Aorta (tissue), 5 donors: ENCODE results near the gene KCNQ1. TPM values are rescaled to one million over a fixed set of nuclear protein-coding genes. Genes with fewer than 3 reads are reported as not detected.

ENCODE experiments used
- ATAC-seq: fragments of 200-7000 bp; cut with Tn5 transposase; one replicate; pipeline ENCODE4 v1.9.1; 2022; ENCODE audit warnings: moderate library complexity; ENCODE audit not compliant: low FRiP score
- DNase-seq, 2 donors: peaks; one replicate each; pipeline ENCODE4 v3.0.0-alpha.2; 2020
- H3K27ac ChIP-seq, 2 donors: one replicate each; pipeline ENCODE4 v1.5.1; 2013; ENCODE audit warnings: low read length in 2 of 2, mild to moderate bottlenecking in 2 of 2, moderate library complexity in 2 of 2, control low read depth in 1 of 2, inconsistent platforms in 1 of 2, low read depth in 1 of 2
- H3K27me3 ChIP-seq, 2 donors: one replicate each; pipeline ENCODE4 v1.6.1; 2013; ENCODE audit warnings: control low read depth in 1 of 2, low read length in 1 of 2, mild to moderate bottlenecking in 1 of 2, moderate library complexity in 1 of 2; ENCODE audit not compliant: insufficient read depth in 2 of 2, control insufficient read depth in 1 of 2
- H3K36me3 ChIP-seq, 2 donors: one replicate each; pipeline ENCODE4 v1.6.1; 2013; ENCODE audit warnings: control low read depth in 1 of 2, low read length in 1 of 2, mild to moderate bottlenecking in 1 of 2; ENCODE audit not compliant: insufficient read depth in 2 of 2, control insufficient read depth in 1 of 2
- H3K4me1 ChIP-seq, 2 donors: one replicate each; pipeline ENCODE4 v1.6.1; 2013; ENCODE audit warnings: low read length in 2 of 2, control low read depth in 1 of 2, mild to moderate bottlenecking in 1 of 2, moderate library complexity in 1 of 2; ENCODE audit not compliant: insufficient read depth in 2 of 2, control insufficient read depth in 1 of 2
- H3K4me3 ChIP-seq, 2 donors: one replicate each; pipeline ENCODE4 v1.5.1; 2013; ENCODE audit warnings: low read length in 2 of 2, control low read depth in 1 of 2, mild to moderate bottlenecking in 1 of 2
- H3K9me3 ChIP-seq: one replicate; pipeline ENCODE4 v1.6.1; 2013; ENCODE audit warnings: mild to moderate bottlenecking, low read length; ENCODE audit not compliant: control insufficient read depth
- WGBS, 2 donors: extraction: QIAGEN DNeasy Blood & Tissue Kit; methylation state at CpG; one replicate each; pipeline ENCODE4 v1.1.7; 2013; 5-methylcytosine and 5-hydroxymethylcytosine counted together
- intact Hi-C, 2 donors: fragments of 100-400 bp; cut with DNase I; formaldehyde crosslinking; loops; one replicate each; pipeline versions ENCODE4 v1.14.2 to v1.15.0; 2022
- polyA plus RNA-seq, 2 donors: library from polyadenylated mRNA; stranded (reverse); fragments of 200-250 nt; gene quantifications; one replicate each; pipeline ENCODE4 v1.2.3, GENCODE V29; 2013
- total RNA-seq, 2 donors: library from RNA; stranded (reverse); fragmentation: NEBNext Ultra II Directional; extraction: Animal tissue kit (Norgen Biotek cat#: 25700); gene quantifications; one replicate each; pipeline ENCODE4 v1.2.1, GENCODE V29; 2021
- donor health status: healthy with polysubstance abuse.
- donor health status: Bipolar disorder and iron deficiency.
- donor health status: DM: no; HTN: no; CAD: no.
- donor health status: DM: no; HTN: no; CAD: no.
- donor health status: DM: yes; HTN: yes; CAD: no.

The KCNQ1 gene
- total and polyA plus RNA-seq, 4 donors = 0.67 to 11.5 (median 5.8) TPM

DNA sequence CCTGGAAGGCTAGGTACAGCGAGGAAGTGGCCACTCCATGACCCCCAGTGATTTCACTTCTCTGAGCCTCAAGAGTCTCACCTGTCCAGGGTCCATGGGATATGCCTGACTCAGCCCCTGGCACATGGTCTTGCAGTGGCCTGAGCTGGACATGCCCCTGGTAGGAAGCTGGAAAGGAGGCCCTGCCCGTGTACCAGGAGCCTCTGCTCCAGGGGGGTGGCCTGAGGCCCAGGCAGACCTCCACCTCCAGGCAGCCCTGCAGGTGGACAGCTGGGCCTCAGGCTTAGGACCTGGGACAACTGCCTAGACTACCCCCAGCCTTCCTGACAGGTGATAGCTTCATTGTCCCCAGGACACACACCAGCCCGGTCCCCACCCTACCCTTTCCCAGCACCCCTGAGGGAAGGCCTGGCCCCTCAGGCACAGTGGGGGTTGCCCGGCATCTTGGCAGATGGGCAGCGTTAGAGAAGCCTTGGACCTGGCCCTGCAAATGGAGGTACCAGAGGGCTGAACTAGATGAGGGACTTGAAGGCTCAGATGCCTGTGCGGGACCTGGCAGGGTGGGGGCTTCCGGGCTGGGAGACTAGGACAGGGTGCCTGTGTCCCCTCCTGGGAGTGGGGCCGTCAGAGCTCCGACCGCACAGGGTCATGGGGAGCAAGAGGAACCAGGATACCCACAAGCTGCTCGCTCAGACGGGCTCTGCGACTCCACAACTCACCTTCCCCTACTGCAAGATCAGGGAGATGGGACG, 387.1 kb downstream of the KCNQ1 start:
- DNase-seq (peak in 1 of 2 donors; percentile 51), ATAC-seq (no peak)
- Histone ChIP-seq H3K27ac (no peak overlapping the region), H3K36me3 (no peaks in the 10 kb centered on the region), H3K27me3 (no peaks in the 10 kb centered on the region), H3K4me1 (no peaks in the 10 kb centered on the region), H3K9me3 (no peaks in the 10 kb centered on the region), H3K4me3 (no peak overlapping the region)
- intact Hi-C loops = no loop called here
- WGBS, 2 donors = 93 to 98% methylated on average over 14 of the region's 14 CpGs

GRCh38 chr11:2832533-2833020, 387.8 kb downstream of the KCNQ1 start:
- Histone ChIP-seq H3K9me3 (no peaks in the 10 kb centered on the region), H3K27me3 (no peaks in the 10 kb centered on the region), H3K4me3 (no peak overlapping the region), H3K27ac (no peak overlapping the region), H3K4me1 (no peaks in the 10 kb centered on the region), H3K36me3 (no peaks in the 10 kb centered on the region)
- ATAC-seq (no peak), DNase-seq (peak in 1 of 2 donors; percentile 52)
- intact Hi-C loops = no loop called here
- 82 to 83% methylated on average over 8 of the region's 8 CpGs for WGBS, 2 donors

GRCh38 chr11:2833051-2833715, 388.4 kb downstream of the KCNQ1 start:
- Histone ChIP-seq H3K4me1 (no peaks in the 10 kb centered on the region), H3K27me3 (no peaks in the 10 kb centered on the region), H3K36me3 (no peaks in the 10 kb centered on the region), H3K9me3 (no peaks in the 10 kb centered on the region), H3K4me3 (no peak overlapping the region), H3K27ac (no peak overlapping the region)
- intact Hi-C loops = no loop called here
- ATAC-seq = no peak
- DNase-seq = no peak
- 90 to 91% methylated on average over 14 of the region's 14 CpGs for WGBS, 2 donors

DNA sequence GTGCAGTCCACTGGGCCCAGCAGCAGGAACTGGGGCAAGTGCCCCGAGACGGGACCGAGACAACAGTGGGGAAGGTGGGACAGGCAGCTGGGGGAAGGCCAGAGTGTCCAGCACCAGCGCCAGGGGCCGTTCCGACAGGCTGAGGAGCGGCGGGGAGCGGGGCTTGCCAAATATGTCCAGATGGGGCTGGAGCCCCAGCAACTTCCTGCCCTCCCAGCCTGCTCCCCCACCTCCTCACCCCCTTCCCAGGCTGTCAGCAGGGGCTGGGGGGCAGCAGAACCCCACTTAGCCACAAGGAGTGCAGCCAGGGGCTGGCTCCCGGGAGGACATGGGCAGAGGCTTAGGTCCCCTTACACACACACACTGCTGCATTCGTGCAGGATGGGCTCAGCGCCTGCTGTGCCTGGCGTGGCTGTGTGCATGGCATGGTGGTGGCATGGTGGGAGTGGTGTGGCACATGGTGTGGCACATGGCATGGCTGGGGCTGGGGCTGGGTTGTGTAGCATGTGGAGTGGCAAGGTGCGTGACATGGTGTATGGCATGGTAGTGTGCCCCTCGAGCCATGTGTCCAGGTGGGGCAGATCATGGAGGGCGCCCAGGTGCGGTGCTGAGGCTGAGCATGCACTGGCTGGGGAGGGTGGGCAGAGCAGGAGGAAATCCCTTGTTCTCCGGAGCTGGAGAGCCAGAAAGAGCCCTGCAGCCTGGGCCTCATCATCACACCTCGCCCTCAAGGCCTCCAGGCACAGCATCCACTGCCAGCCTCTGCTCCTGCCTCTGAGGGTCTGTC, 389.1 kb downstream of the KCNQ1 start:
- H3K27me3 ChIP-seq = no peaks in the 10 kb centered on the region
- no peak overlapping the region for H3K4me3 ChIP-seq
- no peak for ATAC-seq
- intact Hi-C loops = no loop called here
- H3K36me3 ChIP-seq = no peaks in the 10 kb centered on the region
- no peaks in the 10 kb centered on the region for H3K9me3 ChIP-seq
- no peaks in the 10 kb centered on the region for H3K4me1 ChIP-seq
- 88 to 91% methylated on average over 19 of the region's 19 CpGs for WGBS, 2 donors
- H3K27ac ChIP-seq = no peak overlapping the region
- DNase-seq = peak in 1 of 2 donors; percentile 60

DNA sequence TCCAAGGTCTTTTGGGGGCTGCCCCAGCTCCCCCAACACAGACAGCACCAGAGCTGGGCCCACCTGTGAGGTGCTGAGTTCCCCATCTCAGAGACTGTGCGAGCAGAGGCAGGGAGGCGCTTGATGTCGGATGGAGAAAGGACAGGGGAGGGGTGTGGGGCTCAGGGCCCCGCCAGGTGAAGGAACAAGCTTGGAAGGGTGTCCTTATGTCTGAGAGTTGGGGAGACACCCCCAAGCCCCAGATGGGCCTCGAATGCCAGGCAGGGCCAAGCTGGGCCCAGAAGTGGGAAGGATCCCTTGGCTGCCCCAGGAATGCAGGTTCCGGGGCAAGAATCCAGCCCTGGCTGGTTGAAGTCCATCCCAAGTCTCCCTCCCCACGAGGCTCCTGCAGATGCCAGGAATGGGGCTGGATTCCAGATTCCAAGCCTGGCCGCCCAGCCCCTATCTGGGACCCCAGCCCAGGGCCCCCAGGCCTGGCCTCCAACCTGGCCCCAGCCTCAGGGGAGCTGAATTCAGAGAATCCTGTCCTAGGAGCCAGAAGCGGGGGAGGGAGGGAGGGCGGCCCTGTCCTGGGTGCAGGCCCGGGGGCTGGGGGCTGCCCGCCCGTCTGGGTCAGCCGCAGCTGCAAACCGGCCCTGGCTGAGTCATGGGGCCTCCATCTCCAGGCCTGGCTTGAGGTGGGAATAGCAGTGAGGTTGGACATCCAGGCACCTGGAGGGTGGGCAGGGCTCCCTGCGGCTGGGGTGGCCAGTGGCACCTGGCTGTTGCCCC, 389.9 kb downstream of the KCNQ1 start:
- intact Hi-C loops = no loop called here
- ATAC-seq = no peak

DNA sequence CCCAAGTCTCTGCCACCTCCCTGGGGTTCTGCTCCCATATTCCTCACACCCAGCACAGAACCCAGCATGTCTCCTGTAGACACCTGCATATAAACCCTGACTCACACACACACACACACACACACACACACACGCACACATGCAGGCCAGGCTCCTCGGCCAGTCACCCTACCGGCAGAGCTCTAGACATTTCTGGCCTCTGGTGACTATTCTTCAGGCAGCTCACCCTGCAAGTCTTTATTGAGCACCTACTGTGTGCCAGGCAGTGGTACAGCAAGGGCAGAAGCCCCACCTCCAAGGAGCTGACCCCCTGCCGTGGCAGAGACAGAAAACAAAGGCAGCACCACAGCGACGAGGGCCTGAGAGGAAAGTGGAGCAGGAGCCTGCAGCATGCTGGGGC, 390.5 kb downstream of the KCNQ1 start:
- H3K9me3 ChIP-seq = no peaks in the 10 kb centered on the region
- ATAC-seq = no peak

More for the DNA sequence above, 389.9 kb downstream of the KCNQ1 start:
- no peak for DNase-seq
- H3K27ac ChIP-seq = no peak overlapping the region
- H3K4me1 ChIP-seq = no peaks in the 10 kb centered on the region
- H3K4me3 ChIP-seq = no peak overlapping the region
- no peaks in the 10 kb centered on the region for H3K36me3 ChIP-seq
- no peaks in the 10 kb centered on the region for H3K27me3 ChIP-seq
- 57 to 60% methylated on average over 16 of the region's 16 CpGs for WGBS, 2 donors
- H3K9me3 ChIP-seq = no peaks in the 10 kb centered on the region

DNA sequence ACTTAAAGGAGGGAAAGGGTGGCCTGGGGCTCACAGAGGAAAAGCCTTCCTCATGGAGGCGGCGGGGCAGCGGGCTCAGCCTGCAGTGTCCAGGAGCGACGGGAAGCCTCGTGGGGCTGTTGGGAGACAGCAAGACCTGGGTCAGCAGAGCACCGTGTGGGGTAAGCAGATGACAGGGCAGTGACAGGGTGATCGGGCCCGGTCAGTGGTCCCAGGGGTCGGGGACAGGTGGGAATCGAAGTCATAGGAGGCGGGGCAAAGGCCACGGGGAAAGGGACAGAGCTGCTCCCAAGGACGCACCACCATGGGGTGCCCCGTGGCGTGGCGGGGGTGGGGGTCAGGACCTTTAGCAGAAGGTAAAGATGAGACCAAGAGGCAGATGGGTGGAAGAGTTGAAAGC, 390.9 kb downstream of the KCNQ1 start:
- no peak for ATAC-seq
- Histone ChIP-seq H3K36me3 (no peaks in the 10 kb centered on the region), H3K9me3 (no peaks in the 10 kb centered on the region), H3K4me3 (no peak overlapping the region), H3K27me3 (no peaks in the 10 kb centered on the region), H3K27ac (no peak overlapping the region), H3K4me1 (no peaks in the 10 kb centered on the region)
- 93 to 96% methylated on average over 17 of the region's 17 CpGs for WGBS, 2 donors
- intact Hi-C loops = no loop called here
- no peak for DNase-seq

More for the DNA sequence above, 390.5 kb downstream of the KCNQ1 start:
- H3K4me3 ChIP-seq = no peak overlapping the region
- no peaks in the 10 kb centered on the region for H3K36me3 ChIP-seq
- intact Hi-C loops = no loop called here
- H3K4me1 ChIP-seq = no peaks in the 10 kb centered on the region
- 64 to 73% methylated on average over 6 of the region's 6 CpGs for WGBS, 2 donors
- no peak for DNase-seq
- no peaks in the 10 kb centered on the region for H3K27me3 ChIP-seq
- no peak overlapping the region for H3K27ac ChIP-seq
